GM18498 (cell line): ENCODE data around the gene SLC10A6.
"Not testable (repeated sequence)": the region's sequence is repeated elsewhere in the genome, so short reads cannot be mapped to it uniquely, and the experiment has no call there.

Source experiments
- ATAC-seq: cut with Tn5 transposase; IDR thresholded peaks from one replicate; pipeline ENCODE4 v1.9.1; 2021; ENCODE audit warnings: mild to moderate bottlenecking, moderate library complexity; ENCODE audit not compliant: unreplicated experiment

SLC10A6 gene, protein sequence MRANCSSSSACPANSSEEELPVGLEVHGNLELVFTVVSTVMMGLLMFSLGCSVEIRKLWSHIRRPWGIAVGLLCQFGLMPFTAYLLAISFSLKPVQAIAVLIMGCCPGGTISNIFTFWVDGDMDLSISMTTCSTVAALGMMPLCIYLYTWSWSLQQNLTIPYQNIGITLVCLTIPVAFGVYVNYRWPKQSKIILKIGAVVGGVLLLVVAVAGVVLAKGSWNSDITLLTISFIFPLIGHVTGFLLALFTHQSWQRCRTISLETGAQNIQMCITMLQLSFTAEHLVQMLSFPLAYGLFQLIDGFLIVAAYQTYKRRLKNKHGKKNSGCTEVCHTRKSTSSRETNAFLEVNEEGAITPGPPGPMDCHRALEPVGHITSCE

DNA sequence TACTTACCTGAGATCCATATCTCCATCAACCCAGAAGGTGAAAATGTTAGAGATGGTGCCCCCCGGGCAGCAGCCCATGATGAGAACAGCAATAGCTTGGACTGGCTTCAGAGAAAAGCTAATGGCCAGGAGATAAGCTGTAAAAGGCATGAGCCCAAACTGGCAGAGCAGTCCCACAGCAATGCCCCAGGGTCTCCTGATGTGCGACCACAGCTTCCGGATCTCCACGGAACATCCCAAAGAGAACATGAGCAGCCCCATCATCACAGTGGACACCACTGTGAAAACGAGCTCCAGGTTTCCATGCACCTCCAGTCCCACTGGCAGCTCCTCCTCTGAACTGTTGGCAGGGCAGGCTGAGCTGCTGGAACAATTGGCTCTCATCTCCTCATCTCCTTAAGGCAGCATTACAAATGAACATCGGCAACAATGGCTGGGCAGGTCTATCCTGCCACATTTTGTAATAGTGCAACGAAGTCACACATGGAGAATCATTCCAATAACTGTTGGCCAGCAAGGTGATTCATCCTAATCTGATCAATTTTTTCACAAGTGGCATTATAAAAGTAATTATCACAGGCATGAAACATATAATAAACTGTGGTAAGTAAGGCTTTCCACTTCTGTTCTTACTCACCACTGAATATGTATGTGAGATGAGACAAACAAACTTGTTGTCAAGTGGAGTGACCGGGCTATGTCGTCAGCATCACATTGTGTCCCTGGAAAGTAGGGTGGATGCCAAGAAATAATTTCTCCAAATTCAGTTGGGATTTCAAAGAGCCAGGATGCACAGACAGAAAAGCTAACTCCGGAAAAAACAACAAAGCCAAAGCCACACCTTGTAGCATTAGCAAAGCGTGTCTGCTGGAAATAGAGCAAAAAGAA is at the start of gene SLC10A6:
TSS of gene SLC10A6 (minus strand) at position 653 of the 888 bp plus-strand sequence. CDS start at position 384, 269 bp downstream.
- ATAC-seq: no peak

DNA sequence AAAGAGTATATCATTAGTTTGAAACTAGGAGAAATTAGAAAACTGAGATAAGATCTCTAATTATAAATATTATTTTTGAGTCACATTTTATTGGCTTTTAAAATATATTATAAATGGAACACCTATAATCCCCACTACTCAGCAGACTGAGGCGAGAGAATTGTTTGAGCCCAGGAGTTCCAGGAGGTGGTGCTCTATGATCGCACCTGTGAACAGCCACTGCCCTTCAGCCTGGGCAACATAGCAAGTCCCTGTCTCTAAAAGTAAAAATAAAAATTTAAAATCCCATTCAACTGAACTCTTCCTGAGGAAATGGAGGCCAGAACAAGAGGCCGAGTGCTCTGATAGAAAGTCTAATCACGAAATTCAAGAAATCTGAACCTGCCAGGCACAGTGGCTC is 49.4 kb upstream of the SLC10A6 start:
- no peak for ATAC-seq

DNA sequence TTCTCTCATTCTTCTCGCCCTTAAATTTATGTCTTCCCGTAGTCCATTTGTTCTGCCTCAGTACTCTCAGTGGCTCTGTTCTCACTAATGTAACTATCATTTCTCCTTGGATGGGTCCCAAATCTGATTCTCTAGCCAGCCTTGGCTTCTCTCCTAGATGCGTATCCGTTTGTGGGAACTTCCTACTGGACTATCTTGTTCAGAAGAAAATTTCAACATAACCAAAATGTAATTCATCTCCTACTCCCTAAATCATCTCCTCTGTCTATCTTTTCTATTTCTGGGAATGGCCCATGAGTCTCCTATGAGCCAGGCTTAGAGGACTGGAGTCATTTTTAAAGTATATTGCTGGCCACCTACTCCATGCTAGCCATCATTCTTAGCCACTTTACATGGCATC is 47.4 kb upstream of the SLC10A6 start:
- ATAC-seq: no peak

DNA sequence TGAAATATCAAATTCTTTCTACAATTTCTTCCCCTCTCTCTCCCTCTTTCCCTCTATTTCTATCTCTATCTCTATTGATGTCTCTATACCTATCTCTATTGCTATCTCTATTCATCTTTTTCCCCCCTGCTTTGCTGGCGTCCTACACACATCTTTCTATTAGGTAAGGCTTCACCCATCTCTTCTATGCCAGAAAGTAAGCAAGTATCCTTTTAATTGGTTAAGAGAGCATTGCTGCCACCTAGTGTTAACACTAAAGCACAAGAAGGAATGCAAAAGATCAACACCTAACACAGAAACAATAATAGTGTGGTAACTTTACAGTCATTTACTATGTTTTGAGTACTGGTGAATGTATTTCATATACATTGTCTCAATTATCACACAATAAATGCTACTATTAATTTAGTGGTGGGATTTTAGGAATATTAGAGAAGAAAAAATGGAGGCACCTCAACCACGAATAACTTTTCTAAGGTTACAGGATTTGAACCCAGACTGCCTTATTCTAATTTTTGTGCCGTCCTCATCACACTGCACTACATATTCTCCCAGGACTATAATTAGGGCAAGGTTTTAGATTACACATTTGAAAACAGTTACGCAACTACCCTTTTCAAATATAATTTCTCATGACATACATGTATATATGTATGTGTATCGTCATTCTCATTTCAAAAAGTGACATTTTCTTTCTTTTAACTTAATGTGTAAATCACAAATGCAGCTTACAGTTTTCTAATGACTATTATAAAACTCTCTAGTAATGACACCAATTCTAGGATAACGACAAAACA is 46.7 kb upstream of the SLC10A6 start:
- ATAC-seq: peak; percentile 49

DNA sequence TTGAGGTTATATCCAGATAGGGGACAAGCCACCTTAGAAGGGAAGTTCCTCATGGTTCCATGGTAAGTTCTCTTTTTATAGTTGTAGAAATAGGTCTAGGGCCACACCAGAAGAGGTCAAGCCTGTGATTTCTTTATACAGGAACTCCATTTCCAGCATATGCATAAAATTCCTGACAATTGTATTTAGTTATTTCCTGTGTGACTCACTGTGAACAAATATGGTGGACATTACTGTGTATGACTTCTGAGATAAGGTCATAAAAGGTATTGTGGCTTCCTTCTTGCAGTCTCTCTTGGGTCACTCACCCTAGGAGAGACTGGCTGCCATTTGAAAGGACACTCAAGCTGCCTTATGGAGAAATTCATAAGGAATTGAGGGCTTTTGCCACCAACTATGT is 45.3 kb upstream of the SLC10A6 start:
- no peak for ATAC-seq

DNA sequence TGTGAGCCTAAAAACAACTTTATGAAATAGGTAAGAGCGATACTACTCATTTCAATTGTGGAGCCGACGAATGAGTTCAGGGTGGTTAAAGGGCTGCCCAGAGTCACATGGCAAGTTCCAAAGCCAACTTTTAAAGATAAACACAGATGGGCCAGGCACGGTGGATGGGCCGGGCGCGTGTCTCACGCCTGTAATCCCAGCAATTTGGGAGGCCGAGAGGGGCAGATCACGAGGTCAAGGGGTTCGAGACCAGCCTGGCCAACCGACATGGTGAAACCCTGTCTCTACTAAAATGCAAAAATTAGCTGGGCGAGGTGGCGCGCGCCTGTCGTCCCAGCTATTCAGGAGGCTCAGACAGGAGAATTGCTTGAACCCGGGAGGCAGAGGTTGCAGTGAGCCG is 44.0 kb upstream of the SLC10A6 start:
- no peak for ATAC-seq

DNA sequence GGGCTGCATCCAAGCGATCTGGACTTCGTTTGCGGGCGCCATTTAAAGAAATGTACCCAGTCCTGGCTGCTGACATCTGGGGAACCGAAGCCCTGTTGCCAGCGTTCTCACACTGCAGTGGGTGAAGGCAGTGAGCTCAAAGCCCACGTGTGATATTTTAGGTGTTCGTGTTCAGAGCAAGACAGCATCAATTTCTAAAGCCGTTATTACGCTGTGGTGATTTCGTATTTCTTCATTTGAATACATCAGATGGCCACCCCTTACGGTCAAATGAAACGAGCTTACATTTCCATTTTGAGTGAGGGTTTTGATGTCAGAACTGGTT is 43.4 kb upstream of the SLC10A6 start:
- no peak for ATAC-seq

DNA sequence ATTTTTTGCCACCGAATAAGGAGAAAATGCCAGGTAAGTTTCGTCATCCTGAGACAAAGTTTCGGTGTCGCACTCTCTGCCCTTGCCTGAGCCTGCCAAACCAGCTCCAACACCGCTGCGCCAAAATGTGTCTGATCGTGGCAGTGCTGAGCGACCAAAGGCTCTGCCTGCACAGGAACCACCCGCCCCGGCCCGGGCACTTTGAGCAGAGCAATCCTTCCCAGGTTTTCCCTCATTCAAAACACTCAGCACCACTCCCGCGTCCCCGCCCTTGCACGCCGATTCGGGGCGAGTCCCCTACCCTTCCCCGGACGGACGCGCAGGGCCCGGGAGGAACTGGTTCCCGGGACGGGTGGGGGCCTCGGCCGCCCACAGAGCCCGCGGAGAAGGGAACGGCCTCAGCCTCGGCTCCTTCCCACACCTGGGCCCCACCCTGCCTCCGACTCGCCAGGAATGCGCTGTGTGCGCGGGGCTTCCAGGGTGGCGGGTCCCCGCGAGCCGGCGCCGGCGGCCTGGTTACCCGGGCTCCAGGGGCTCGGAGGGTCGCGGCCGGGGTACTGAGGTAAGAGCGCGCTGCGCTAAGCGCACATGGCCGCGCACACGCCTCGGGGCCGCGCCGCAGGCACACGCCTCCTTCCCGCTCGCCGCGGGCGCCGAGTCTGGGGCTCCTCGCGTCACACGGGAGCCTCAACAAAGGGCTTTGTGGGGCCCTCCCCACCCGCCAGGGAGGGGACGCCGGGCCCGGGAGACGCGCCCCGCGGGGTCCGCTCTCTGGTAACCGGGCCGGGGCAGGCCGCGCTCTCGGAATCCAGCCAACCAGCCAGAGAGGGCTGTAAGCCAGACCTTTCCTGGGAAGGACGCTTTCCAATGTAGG is 42.8 kb upstream of the SLC10A6 start, which contains the start of gene C4orf36:
TSS of gene C4orf36 (minus strand) at position 661 of the 874 bp plus-strand sequence. CDS start 902 bp downstream, outside the sequence.
- ATAC-seq: peak; percentile 71

DNA sequence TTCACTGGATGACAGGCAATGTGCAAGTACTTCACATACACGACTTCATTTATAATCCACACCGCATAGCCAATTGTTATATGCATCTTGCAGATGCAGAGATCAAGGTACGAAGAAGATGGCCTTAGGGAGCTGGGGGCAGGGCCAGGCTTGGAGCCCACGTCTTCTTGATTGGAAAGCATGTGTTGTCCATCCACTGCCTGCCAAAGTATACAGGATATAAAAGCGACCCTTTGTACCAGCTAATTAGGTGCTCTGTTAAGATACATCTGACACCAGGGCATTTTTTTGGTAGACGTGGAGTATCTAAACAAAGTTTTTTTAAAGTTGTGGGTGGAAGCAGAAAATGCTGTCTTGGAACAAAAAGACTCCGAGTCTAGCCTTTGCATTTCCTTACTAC is 41.6 kb upstream of the SLC10A6 start:
- ATAC-seq: no peak

DNA sequence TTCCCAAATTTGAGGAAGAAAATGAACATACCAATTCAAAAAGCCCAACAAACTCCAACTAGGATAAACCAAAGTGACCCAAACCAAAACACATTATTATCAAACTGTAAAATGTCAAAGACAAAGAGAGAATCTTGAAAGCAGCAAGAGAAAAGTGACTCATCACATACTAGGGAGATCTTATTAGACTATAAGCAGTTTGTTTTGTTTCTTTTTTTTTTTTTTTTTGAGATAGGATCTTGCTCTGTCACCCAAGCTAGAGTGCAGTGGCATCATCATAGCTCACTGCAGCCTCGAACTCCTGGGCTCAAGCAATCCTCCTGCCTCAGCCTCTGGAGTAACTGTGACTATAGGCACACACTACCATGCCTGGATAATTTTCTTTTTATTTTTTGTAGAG is 30.5 kb upstream of the SLC10A6 start:
- no peak for ATAC-seq

DNA sequence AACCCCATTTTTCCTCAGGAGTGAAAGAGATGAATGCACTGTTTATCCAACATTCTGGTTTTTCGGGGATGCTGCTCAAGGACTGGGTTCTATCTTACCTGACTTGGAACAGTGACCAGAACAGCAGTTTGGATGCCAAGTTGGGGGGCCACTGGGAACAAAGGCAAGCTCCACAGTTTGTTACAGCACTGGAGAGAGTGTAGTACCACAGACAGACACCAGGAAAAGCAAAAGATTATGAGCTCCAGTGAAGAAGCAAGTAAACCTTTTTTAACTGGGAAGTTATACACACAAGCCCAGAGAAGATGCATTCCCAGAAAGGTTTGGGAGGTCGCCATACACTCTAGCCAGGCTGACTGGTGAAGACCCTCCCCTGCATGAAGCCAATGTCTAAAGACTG is 29.5 kb upstream of the SLC10A6 start:
- ATAC-seq: no peak

DNA sequence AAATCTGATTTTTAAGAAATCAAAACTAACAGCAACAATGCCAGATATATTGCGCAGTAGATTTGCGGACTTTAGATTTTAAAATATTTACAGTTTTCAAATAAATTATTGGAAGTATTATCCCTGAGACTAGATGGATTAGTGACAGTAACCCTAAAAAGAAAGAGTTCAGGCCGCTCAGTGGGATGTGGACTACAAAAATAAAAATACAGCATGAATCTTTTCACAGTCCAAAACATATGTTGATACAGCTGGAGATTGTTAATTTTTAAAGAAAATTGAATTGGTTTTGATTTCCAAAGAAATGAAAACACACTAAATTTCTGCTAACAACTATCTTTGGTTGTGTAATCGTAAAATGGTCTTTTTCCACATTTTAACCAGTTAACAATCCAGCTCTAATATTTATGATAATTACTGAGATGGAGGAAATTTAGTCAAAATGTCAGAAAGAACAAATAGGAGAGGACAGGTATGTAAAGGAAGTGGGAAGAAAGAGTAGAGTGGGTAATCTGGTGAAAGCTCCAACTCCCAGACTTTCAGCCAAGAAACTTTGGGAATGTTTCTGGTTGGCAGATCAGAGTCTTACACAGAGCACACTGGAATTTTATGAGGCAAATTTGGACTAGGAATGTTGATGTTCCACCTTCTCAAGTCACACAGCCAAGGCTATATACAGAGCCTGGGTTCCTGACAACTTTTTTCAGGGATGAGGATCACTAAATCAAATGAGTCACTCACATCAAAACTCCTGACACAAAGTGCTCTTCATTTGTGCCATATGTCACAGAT is 27.9 kb upstream of the SLC10A6 start:
- no peak for ATAC-seq

DNA sequence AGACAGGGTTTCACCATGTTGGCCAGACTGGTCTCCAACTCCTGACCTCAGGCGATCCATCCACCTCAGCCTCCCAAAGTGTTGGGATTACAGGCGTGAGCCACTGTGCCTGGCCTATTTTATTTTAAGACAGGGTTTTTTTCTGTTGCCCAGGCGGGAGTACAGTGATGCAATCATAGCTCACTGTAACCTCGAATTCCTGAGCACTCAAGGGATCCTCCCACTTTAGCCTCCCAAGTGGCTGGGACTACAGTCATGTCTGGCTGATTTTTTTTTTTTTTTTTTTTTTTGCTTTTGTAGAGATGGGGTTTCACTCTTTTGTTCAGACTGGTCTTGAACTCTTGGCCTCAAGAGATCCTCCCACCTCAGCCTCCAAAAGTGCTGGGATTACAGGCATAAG is 26.3 kb upstream of the SLC10A6 start:
- not testable (repeated sequence) for ATAC-seq

DNA sequence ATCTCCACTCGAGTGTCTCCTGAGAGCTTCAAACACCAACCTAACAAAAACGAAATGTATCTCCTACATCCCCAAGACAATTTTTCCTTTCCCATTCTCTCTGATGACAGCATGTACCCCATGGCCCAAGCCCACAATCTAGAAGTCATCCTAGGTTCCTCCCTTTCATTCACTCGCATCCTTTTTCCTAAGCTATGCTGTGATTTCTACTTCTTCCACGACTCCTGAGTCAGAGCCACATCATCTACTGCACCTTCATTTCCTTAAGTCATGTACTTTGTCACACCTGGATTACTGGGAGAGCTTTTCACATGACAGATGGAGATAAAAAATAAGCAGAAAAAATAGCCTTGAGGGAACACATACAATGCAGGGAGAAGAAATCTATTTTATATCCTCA is 23.0 kb upstream of the SLC10A6 start:
- ATAC-seq: no peak

DNA sequence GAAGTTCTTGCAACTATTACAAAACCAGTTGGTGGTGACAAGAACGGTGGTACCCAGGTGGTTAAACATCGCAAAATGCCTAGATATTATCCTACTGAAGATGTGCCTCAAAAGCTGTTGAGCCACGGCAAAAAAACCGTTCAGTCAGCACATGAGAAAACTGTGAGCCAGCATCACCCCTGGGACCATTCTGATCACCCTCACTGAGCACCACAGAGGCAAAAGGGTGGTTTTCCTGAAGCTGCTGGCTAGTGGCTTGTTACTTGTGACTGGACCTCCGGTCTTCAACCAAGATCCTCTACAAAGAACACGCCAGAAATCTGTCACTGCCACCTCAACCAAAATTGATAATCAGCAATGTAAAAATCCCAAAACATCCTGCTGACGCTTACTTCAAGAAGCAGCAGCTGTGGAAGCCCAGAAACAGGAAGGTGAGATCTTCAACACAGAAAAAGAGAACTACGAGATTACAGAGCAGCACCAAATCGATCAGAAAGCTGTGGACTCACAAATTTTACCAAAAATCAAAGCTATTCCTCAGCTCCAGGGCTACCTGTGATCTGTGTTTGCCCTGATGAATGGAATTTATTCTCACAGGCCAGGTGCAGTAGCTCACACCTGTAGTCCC is 21.4 kb upstream of the SLC10A6 start:
- ATAC-seq: no peak

DNA sequence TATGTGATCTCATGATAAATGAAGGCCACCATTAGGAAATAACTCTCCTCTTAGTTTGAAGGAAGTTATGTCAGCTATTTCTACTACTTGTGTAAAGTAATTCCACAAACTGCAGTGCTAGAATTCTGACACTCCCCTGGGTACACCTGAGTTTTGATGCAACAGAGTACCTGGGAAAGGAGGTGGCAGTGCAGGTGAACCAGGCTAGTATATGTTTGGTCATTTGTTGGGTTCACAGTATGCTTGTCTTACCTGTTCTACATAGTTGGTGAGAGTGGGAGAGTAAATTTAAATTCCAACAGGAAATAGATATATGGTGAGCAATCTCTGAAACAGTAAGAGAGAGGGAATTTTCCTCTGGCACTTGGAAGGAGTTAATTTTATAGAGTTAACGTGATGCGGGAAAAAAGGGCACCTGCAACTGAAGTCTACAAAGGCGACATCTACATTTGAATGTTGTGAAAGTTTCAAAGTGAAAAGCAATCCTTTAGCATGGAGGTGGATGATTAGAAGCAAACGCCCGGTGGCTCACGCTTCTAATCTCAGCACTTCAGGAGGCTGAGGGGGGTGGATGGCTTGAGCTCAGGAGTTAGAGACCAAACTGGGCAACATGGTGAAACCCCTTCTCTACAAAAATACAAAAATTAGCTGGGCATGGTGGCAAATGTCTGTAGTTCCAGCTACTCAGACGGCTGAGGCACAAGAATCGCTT is 8.3 kb upstream of the SLC10A6 start:
- no peak for ATAC-seq

DNA sequence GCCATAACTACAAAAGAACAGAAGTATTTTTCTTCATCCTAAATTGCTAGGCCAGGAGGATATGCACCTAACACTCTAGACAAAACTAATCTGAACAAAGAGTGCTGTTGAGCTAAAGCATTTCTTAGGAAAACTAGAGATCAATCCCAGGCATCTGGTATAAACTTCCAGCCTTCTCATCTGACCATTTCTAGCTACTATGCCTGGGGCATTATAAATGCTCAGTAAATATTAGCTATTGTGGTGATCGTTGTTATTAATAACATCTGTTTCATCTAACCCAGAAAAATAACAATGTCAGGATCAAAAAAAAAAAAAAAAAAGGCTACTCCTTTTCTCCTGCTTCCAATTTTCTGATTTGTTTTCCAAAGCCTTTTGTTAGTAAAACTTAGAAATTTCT is 7.7 kb upstream of the SLC10A6 start:
- ATAC-seq: no peak

DNA sequence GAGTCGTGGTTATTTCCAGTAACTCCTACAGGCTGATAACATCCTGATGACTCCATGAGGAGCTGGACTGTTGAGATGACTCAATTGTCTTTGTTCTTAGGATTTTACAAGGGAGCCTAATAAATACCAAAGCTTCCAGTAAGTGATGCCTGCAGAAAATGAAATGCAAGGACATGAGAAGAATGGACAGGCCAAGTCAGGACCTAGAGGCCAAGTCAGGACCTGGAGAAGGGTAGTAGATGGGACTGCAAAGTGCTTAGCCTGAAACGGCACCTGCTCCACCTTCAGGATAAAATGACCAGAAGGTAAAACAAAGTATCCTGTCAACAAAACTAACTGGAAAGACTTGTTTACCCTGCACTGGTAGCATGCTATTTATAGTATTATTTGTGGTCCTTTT is 6.4 kb upstream of the SLC10A6 start:
- ATAC-seq: no peak
